Thoracic aorta (tissue), 2 donors: ENCODE results near the gene PDE6A. TPM values are rescaled to one million over a fixed set of nuclear protein-coding genes. Genes with fewer than 3 reads are reported as not detected.
"Not testable (repeated sequence)": the region's sequence is repeated elsewhere in the genome, so short reads cannot be mapped to it uniquely, and the experiment has no call there.

ENCODE experiments used
- ATAC-seq: fragments of 150-250 bp; one replicate; pipeline ENCODE4 v1.8.0; 2017; ENCODE audit warnings: low read depth; ENCODE audit not compliant: insufficient number of reproducible peaks, low FRiP score
- DNase-seq: peaks from one replicate; pipeline ENCODE4 v3.0.0-alpha.2; 2020; ENCODE audit warnings: low spot score
- H3K27ac ChIP-seq, 2 donors: fragments of 200-600 bp; sonication (generic); 1 replicate in 1 of 2; 2 replicates in 1 of 2; pipeline ENCODE4 v1.5.1; 2016; ENCODE audit warnings: mild to moderate bottlenecking in 2 of 2, moderate library complexity in 2 of 2
- H3K27me3 ChIP-seq: fragments of 200-600 bp; sonication (generic); replicated peaks from 2 replicates; pipeline ENCODE4 v1.6.0; 2016; ENCODE audit warnings: mild to moderate bottlenecking; ENCODE audit not compliant: insufficient read depth
- H3K36me3 ChIP-seq: fragments of 200-600 bp; sonication (generic); one replicate; pipeline ENCODE4 v1.5.1; 2016
- H3K4me1 ChIP-seq, 2 donors: fragments of 200-600 bp; sonication (generic); 1 replicate in 1 of 2; 2 replicates in 1 of 2; pipeline versions ENCODE4 v1.5.1 to v1.6.0; 2016; ENCODE audit warnings: low read depth in 2 of 2, mild to moderate bottlenecking in 1 of 2; ENCODE audit not compliant: control insufficient read depth in 1 of 2
- H3K4me3 ChIP-seq: fragments of 200-600 bp; sonication (generic); 2 replicates; pipeline ENCODE4 v1.5.1; 2016; ENCODE audit warnings: mild to moderate bottlenecking
- H3K9me3 ChIP-seq: fragments of 200-600 bp; sonication (generic); 2 replicates; pipeline ENCODE4 v1.5.1; 2016
- total RNA-seq, 2 donors: library from RNA; depleted of rRNA; stranded (reverse); fragments of >200 nt; gene quantifications; one replicate each; pipeline versions ENCODE4 v1.1.0 to v1.2.3, GENCODE V29; 2016
- TF ChIP-seq, protein P1 (sequence below): fragments of 200-600 bp; sonication (generic); IDR thresholded peaks from one replicate; pipeline ENCODE4 v1.5.1; 2019; ENCODE audit warnings: antibody characterized with exemption

PDE6A gene
- total RNA-seq, 2 donors from 2014 or later: not detected

GRCh38 chr5:149886060-149886459 lies 58.5 kb downstream of the PDE6A start:
- Histone ChIP-seq H3K9me3 (no peaks in the 10 kb centered on the region), H3K27ac (no peak overlapping the region), H3K4me3 (no peak overlapping the region), H3K4me1 (peaks cover 0 to 13% of the 10 kb centered on the region in 2 donors), H3K36me3 (no peaks in the 10 kb centered on the region), H3K27me3 (no peaks in the 10 kb centered on the region)
- TF ChIP-seq, protein P1, sequence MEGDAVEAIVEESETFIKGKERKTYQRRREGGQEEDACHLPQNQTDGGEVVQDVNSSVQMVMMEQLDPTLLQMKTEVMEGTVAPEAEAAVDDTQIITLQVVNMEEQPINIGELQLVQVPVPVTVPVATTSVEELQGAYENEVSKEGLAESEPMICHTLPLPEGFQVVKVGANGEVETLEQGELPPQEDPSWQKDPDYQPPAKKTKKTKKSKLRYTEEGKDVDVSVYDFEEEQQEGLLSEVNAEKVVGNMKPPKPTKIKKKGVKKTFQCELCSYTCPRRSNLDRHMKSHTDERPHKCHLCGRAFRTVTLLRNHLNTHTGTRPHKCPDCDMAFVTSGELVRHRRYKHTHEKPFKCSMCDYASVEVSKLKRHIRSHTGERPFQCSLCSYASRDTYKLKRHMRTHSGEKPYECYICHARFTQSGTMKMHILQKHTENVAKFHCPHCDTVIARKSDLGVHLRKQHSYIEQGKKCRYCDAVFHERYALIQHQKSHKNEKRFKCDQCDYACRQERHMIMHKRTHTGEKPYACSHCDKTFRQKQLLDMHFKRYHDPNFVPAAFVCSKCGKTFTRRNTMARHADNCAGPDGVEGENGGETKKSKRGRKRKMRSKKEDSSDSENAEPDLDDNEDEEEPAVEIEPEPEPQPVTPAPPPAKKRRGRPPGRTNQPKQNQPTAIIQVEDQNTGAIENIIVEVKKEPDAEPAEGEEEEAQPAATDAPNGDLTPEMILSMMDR: no peak
- DNase-seq (no peak), ATAC-seq (no peak)

DNA sequence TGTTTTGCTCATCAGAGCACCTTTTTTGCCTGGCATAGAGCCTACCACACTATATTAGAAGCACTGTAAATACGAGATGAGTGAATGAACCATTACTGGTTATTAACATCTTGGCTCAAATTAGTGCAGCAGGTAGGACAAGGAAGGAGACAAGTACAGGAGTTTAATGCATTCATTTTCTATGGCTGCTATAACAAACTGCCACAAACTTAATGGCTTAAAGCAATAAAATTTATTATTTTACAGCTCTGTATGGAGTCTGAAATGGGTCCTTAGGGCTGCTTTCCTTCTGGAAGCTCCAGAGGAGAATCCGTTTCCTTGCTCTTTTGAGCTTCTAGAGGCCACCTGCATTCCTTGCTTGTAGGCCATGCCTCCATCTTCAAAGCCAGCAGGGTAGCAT lies 59.1 kb downstream of the PDE6A start:
- no peaks in the 10 kb centered on the region for H3K27me3 ChIP-seq
- H3K4me3 ChIP-seq: no peak overlapping the region
- no peak overlapping the region for H3K27ac ChIP-seq
- peaks cover 0 to 13% of the 10 kb centered on the region in 2 donors for H3K4me1 ChIP-seq
- H3K9me3 ChIP-seq: no peaks in the 10 kb centered on the region
- no peak for DNase-seq
- ATAC-seq: no peak
- TF ChIP-seq, protein P1: no peak
- no peaks in the 10 kb centered on the region for H3K36me3 ChIP-seq

DNA sequence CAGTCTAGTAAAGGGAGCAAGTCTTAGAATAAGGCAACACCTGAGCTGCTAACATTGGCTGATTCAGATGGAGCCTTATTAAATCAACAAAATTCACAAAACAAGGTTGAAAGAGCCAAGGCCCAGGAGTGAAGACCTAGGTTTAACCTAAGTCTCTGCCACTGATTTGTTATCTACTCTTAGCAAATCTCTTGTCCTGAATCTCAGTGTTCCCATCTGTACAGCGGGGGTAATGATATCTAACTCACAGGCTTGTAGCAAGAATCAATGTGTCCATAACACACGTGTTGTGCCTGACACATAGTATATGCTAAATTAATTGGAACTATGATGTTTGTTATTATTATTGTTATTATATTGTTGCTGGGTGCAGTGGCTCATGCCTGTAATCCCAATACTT lies 61.0 kb downstream of the PDE6A start:
- DNase-seq (no peak), ATAC-seq (no peak)
- Histone ChIP-seq H3K27ac (no peak overlapping the region), H3K4me1 (peaks cover 0 to 13% of the 10 kb centered on the region in 2 donors), H3K27me3 (no peaks in the 10 kb centered on the region), H3K4me3 (no peak overlapping the region), H3K9me3 (no peaks in the 10 kb centered on the region), H3K36me3 (no peaks in the 10 kb centered on the region)
- TF ChIP-seq, protein P1: no peak

DNA sequence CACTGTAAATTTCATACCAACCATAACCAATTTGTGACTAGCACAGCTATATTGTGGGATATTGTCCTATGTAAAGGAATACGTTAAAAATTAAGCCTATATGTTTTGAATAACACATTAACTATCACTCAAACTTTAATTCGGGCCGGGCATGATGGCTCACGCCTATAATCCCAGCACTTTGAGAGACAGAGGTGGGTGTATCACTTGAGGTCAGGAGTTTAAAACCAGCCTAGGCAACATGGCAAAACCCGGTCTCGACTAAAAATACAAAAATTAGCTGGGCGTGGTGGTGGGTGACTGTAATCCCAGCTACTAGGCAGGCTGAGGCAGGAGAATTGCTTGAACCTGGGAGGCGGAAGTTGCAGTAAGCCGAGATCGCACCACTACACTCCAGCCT lies 62.0 kb downstream of the PDE6A start:
- not testable (repeated sequence) for H3K27me3 ChIP-seq, H3K36me3 ChIP-seq, H3K27ac ChIP-seq, H3K4me3 ChIP-seq, H3K4me1 ChIP-seq, ATAC-seq, H3K9me3 ChIP-seq, DNase-seq

DNA sequence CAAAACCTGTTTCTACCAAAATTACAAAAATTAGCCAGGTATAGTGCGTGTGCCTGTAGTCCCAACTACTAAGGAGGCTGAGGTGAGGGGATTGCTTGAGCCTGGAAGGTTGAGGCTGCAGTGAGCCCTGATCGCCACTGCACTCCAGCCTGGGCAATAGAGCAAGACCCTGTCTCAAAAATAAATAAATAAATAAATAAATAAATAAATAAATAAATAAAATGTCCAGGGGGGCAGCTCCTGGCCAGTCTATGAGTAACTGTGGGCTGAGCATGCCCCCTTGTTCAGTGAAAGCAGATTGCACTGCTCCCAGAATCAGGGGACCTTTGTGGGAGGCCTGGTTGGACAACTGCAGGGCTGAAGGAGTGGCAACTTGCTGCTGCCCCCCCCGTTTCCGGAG lies 62.7 kb downstream of the PDE6A start:
- DNase-seq (no peak), ATAC-seq (no peak)
- Histone ChIP-seq H3K27me3 (no peaks in the 10 kb centered on the region), H3K27ac (no peak overlapping the region), H3K4me3 (no peak overlapping the region), H3K4me1 (peaks cover 0 to 2% of the 10 kb centered on the region in 2 donors), H3K9me3 (no peaks in the 10 kb centered on the region), H3K36me3 (no peaks in the 10 kb centered on the region)
- TF ChIP-seq, protein P1: no peak

DNA sequence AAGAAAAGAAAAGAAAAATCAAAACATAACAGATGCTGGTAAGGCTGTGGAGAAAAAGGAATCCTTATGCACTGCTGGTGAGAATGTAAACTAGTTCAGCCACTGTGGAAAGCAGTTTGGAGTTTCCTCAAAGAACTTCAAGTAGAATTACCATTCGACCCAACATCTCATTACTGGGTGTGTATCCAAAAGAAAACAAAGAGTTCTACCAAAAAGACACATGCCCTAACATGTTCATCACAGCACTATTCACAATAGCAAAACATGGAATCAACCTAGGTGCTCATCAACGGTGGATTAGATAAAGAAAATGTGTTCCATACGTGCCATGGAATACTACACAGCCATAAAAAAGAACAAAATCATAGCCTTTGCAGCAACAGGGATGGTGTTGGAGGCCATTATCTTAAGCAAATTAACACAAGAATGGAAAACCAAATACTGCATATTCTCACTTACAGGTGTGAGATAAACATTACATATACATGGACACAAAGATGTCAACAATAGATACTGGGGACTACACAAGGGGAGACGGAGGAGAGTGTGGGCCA lies 63.4 kb downstream of the PDE6A start:
- no peaks in the 10 kb centered on the region for H3K9me3 ChIP-seq
- ATAC-seq: no peak
- H3K27ac ChIP-seq: no peak overlapping the region
- no peak overlapping the region for H3K4me3 ChIP-seq
- TF ChIP-seq, protein P1: no peak
- H3K36me3 ChIP-seq: no peaks in the 10 kb centered on the region
- no peaks in the 10 kb centered on the region for H3K4me1 ChIP-seq
- no peak for DNase-seq
- no peaks in the 10 kb centered on the region for H3K27me3 ChIP-seq

- not testable (repeated sequence) for DNase-seq, ATAC-seq, H3K27me3 ChIP-seq, H3K4me3 ChIP-seq, H3K4me1 ChIP-seq, H3K9me3 ChIP-seq, H3K36me3 ChIP-seq, H3K27ac ChIP-seq
These were observed 65.0 kb downstream of the PDE6A start for GRCh38 chr5:149879593-149879992.
